ELR (cell line): Measurements from ENCODE around the gene GOLGA6L10.
"Not testable (repeated sequence)": the region's sequence is repeated elsewhere in the genome, so short reads cannot be mapped to it uniquely, and the experiment has no call there.

Source experiments
- DNase-seq: peaks from one replicate; pipeline ENCODE4 v3.0.0-alpha.2; 2015; ENCODE audit warnings: low read depth

Gene GOLGA6L10

DNA sequence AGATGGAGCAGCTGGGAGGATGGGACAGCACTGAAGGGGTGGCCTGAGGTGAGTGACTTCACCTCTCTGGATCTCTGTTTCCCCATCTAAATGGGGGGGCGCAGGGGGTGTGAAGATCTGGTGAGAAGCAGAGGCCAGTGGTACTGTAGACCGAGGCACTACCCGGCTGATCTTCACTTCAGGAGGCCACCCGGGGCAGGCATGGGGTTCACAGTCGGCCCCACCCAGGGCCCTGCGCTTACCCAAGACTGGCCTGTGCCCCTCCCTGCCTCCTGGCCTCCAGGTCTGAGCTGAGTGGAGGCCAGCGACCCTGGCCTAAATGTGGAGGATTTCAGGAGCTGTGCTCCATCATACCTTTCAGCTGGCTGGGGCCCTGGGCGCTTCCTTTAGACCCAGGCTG lies 31.0 kb downstream of the GOLGA6L10 start:
- not testable (repeated sequence) for DNase-seq

- not testable (repeated sequence) for DNase-seq
Measured at GRCh38 chr15:82317516-82317915, 31.8 kb downstream of the GOLGA6L10 start.

- no peak for DNase-seq
Measured at GRCh38 chr15:82317091-82317489, 32.2 kb downstream of the GOLGA6L10 start.

GRCh38 chr15:82316247-82317090 lies 32.8 kb downstream of the GOLGA6L10 start:
- DNase-seq, result not testable (repeated sequence)

GRCh38 chr15:82315519-82316246 lies 33.6 kb downstream of the GOLGA6L10 start:
- DNase-seq, result no peak

DNA sequence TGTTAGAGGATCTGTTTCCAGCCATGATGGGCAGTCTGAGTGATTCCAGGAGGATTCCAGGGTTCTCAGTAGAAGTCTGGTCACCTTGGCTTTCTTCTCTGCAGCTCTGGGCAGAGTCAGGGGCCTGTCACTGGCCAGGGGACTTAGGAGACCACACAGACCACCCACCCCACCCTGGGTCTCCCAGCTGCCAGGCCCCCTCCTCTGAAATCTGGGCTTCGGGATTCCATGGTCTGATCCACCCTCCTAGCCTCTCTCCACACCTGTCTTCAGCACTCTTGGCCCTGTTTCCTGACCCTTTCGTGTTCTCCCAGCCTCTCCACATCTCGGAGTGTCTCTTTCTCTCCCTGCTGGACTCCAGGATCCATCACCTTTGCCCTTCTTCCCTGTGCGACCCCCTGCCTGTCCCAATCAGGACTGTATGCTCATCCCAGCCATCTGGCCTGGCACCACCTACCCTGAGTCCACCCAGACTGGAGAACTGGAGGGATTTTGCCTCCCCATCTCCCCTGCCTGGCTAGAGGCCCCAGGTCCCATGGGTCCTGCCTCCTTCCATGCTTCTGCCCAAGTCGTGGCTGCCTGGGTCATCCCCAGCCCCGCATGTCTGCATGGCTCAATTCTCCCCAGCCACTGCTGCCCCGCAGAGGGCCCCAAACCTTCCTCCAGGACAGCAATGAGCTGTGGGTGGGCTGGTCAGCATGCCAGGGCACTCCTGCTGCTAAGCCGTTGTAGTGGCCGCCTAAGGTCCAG lies 34.3 kb downstream of the GOLGA6L10 start:
- no peak for DNase-seq

DNA sequence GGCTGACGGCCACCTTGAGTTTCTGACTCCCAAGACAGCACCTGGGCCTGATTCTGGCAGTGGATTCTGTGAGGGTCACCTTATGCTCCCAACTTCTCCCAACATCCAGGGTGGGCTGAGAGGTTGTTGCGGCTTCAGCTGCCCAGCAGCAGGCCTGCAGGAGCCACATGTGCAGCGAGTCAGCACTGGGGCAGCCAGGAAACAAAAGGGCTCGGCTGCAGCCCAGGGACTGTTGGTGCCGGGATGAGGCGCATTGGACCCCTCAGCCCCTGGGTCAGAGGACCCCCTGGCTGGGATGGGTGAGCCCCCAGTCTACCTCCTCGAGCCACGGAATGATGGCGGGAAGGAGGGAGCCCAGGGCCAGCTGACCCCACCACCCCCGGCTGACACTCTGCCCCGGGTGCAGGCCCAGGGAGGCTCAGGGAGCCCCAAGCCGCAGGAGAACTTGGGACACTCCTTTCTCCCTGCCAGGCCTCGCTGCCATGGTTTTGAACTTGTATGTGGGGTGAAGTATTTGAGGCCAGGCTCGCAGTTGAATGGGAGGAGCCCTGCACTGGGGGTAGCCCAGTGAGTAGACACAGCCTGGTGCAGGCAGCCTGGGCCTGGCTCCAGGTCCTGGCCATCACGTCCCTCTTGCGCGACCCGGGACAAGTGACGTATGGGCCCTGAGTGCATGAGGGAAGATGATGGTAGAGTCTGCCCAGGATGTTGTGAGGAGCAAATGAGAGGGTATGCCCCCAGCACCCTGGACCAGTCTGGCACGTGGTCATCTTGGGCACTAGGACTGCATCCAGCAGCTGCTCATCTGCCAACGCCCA lies 35.1 kb downstream of the GOLGA6L10 start:
- DNase-seq, result not testable (repeated sequence)

DNA sequence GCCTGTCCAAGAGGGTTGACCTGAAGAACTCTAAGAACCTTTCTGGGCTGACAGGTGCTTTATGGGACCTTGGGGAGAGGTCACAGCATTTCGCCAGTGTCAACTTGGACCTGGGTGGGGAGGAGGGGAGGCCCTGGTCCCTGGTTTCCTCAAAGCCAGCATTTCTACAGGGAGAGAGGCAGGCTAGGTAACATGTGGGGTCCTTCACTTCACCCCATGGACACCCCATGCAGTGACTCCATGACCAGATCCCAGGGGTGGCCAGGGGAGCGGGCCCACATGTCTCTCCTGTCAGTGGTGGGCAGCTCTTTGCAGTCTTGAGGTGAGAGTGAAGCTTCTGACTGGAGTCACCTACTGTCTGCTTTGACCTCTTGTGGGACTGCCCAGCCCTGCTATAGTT lies 35.8 kb downstream of the GOLGA6L10 start:
- DNase-seq, result no peak

DNA sequence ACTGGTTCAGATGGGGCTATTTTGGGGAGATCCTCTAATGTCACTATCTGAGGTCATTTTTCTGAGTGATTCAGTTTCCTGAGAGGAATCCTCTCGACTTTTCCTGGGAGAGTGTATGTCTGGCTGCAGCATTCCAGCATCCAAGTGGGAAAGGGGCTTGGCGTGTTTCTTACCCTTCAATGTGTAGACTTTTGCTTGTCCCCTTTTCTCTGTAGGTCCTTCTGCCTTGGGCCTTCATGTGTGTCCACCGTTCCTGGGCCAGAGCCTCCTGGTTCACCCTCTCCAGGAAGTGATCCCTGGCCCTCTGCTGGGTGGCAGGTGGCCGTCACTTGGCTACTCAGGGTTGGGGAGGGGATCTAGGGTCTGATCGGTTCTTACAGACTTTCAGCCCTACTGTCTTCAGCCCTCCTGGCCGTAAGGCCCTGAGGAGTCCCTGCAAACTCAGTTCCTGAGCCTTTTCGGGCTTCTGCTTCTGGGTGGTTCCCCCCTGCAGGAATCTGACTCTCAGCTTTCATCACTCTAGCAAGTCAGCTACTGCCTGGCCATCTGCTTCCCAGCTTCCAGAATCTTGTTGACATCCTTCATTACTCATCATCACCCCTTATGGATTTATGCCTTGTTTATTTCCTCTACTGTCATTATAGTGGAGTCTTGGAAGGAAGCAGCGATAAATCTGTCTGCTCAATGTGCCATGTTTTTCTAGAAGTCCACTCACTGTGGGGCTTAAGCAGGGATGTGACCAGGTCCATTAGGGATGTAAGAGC lies 36.5 kb downstream of the GOLGA6L10 start:
- DNase-seq, result peak; percentile 44

DNA sequence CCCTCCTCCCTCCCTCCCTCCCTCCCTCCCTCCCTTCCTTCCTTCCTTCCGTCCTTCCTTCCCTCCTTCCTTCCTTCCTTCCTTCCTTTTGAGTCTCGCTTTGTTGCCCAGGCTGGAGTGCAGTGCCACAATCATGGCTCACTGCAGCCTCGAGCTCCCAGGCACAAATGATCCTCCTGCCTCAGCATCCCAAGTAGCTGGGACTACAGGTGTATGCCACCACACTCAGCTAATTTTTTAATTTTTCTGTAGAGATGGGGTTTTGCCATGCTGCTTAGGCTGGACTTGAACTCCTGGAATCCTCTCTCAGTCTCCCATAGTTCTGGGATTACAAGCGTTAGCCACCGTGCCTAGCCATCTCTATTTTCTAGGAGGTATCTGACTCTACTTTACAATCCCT lies 38.0 kb downstream of the GOLGA6L10 start:
- not testable (repeated sequence) for DNase-seq

GRCh38 chr15:82309802-82310201 lies 39.5 kb downstream of the GOLGA6L10 start:
- DNase-seq, result no peak

DNA sequence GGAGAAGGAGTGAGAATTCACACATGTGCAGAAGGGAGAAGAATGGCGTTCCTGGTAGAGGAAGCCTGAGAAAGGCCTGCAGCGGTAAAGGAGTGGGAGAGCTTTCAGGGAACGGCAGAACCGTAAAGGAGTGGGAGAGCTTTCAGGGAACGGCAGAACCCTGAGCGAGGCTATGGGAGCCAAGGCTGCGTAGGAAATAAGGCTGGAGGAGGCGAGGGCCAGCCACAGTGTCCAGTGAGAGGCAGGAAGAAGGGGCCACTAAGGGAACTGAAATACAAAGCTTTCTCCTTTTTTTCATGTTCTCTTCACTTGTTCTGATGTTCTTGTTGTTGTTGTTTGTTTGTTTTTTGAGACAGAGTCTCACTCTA lies 41.6 kb downstream of the GOLGA6L10 start:
- DNase-seq, result no peak

GRCh38 chr15:82306791-82307713 lies 42.2 kb downstream of the GOLGA6L10 start:
- no peak for DNase-seq

DNA sequence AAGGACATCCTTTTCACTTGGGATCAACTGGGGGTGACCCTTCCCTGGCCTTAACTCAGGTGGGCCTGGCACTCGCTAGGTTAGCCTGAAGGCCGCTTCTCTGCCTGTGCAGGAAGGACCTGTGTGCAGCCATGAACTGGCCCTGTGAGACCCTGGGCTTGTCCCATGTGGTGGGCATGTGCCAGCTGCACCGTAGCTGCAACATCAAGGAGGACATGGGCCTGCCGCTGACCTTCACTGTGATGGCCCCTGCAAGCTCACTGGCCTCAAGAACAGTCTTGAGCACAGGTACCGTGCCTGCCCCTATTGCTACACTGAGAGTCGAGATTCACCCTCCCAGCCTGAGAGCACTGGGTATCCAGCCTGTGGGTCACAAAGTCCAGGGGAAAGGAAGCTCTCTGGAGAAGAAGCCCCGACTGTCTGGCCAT lies 43.6 kb downstream of the GOLGA6L10 start:
- no peak for DNase-seq

DNA sequence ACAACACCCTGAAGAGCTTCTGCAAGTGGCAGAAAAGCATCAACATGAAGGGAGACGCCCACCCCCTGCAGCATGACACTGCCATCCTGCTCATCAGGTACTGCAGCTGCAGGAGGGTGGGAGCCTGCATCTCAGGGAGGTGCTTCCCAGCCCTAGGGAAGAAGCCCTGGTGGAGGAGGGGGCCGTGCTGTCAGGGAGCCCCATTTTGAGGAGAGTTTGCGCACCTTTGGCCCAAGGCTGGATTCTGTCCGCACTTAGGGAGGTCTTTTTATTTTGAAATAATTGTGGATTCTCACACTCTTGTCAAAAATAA lies 44.5 kb downstream of the GOLGA6L10 start:
- DNase-seq, result no peak

- no peak for DNase-seq
Measured at GRCh38 chr15:82303956-82304777, 45.1 kb downstream of the GOLGA6L10 start.

- no peak for DNase-seq
Measured at GRCh38 chr15:82301296-82302016, 47.8 kb downstream of the GOLGA6L10 start.

- no peak for DNase-seq
Measured at GRCh38 chr15:82300883-82301282, 48.4 kb downstream of the GOLGA6L10 start.
